ENCODE data around the gene ARHGAP18. TPM values are rescaled to one million over a fixed set of nuclear protein-coding genes. Genes with fewer than 3 reads are reported as not detected.
A peak's percentile ranks its signal among the peaks of the same experiment; 100 is the strongest.

Gene ARHGAP18
- total RNA-seq, 6 experiments from 2014 or later, result 70.8 to 81.2 (median 76.0) TPM

DNA sequence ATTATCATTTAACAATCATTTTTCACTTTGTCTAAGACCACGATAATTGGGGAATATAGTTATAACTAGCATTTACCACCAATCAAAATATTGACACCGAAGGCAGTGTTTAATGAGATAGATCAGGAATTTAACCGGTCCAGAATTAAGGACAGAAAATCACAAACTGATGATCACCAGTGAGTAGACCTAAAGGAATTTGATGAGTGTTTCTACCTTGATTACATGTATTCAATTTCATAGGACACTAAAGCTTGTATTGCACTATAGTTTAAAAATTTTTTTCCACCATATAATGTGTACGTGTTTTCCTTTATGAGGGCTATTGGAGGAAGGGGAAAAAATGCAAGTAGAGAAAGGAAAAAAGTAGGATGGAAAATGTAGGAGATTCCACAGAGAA is 22.6 kb upstream of the ARHGAP18 start:
- Mint-ChIP-seq H3K27me3 (ENCODE audit: insufficient read depth) (no peaks in the 10 kb centered on the region), H3K4me1 (ENCODE audit: low read depth) (peaks cover 37% of the 10 kb centered on the region), H3K27ac (no peak overlapping the region), H3K36me3 (ENCODE audit: low read depth) (no peaks in the 10 kb centered on the region), H3K4me3 (no peak overlapping the region), H3K9me3 (no peaks in the 10 kb centered on the region)
- TF ChIP-seq, protein P1, sequence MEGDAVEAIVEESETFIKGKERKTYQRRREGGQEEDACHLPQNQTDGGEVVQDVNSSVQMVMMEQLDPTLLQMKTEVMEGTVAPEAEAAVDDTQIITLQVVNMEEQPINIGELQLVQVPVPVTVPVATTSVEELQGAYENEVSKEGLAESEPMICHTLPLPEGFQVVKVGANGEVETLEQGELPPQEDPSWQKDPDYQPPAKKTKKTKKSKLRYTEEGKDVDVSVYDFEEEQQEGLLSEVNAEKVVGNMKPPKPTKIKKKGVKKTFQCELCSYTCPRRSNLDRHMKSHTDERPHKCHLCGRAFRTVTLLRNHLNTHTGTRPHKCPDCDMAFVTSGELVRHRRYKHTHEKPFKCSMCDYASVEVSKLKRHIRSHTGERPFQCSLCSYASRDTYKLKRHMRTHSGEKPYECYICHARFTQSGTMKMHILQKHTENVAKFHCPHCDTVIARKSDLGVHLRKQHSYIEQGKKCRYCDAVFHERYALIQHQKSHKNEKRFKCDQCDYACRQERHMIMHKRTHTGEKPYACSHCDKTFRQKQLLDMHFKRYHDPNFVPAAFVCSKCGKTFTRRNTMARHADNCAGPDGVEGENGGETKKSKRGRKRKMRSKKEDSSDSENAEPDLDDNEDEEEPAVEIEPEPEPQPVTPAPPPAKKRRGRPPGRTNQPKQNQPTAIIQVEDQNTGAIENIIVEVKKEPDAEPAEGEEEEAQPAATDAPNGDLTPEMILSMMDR (IDR thresholded peaks at IDR 0.05), result no peak
- DNase-seq, result no peak

DNA sequence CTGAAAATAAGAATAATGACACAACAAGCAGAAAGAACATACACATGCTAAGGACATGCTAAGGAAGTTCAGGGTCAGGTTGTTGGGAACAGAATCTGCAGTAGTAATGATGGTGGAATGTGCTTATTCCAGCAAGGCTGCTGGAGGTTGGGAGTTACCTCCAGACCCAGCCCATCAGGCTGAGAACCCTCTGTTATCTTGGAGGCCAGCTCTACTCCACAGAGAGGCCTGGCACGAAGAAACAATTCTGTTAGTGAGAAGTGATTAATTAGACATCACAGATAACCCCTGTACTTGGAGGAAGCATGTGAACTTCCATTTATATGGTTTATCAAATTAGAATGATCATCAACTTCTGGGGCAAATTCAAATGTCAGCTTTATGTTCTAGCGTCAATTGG is 22.1 kb upstream of the ARHGAP18 start:
- no peak overlapping the region for H3K27ac Mint-ChIP-seq
- H3K27me3 Mint-ChIP-seq (ENCODE audit: insufficient read depth), result no peaks in the 10 kb centered on the region
- H3K9me3 Mint-ChIP-seq, result no peaks in the 10 kb centered on the region
- TF ChIP-seq, protein P1 (IDR thresholded peaks at IDR 0.05), result no peak
- H3K4me1 Mint-ChIP-seq (ENCODE audit: low read depth), result peaks cover 37% of the 10 kb centered on the region
- no peak for DNase-seq
- H3K4me3 Mint-ChIP-seq, result no peak overlapping the region
- no peaks in the 10 kb centered on the region for H3K36me3 Mint-ChIP-seq (ENCODE audit: low read depth)

DNA sequence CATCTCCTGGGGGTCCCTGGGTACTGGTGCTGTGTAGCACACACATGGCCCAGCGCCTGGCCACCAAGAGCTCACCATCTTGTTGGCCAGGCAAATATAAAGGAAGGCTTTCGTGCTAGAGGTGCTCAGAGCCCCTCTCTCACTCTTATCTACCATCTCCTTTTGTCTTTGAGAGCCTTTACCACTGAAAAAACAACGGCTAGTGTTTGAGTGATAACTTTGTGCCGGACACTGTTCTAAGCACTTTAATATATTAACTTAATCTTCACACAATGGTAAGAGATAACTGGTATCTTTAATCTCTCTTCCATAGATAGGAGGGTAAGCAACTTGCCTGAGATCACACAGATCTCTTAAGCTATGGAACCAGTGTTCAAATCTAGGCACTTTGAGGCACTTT is 21.5 kb upstream of the ARHGAP18 start:
- Mint-ChIP-seq H3K27ac (no peak overlapping the region), H3K9me3 (no peaks in the 10 kb centered on the region), H3K4me1 (ENCODE audit: low read depth) (peaks cover 32% of the 10 kb centered on the region), H3K27me3 (ENCODE audit: insufficient read depth) (no peaks in the 10 kb centered on the region), H3K4me3 (no peak overlapping the region), H3K36me3 (ENCODE audit: low read depth) (no peaks in the 10 kb centered on the region)
- DNase-seq, result no peak
- TF ChIP-seq, protein P1 (IDR thresholded peaks at IDR 0.05), result no peak

DNA sequence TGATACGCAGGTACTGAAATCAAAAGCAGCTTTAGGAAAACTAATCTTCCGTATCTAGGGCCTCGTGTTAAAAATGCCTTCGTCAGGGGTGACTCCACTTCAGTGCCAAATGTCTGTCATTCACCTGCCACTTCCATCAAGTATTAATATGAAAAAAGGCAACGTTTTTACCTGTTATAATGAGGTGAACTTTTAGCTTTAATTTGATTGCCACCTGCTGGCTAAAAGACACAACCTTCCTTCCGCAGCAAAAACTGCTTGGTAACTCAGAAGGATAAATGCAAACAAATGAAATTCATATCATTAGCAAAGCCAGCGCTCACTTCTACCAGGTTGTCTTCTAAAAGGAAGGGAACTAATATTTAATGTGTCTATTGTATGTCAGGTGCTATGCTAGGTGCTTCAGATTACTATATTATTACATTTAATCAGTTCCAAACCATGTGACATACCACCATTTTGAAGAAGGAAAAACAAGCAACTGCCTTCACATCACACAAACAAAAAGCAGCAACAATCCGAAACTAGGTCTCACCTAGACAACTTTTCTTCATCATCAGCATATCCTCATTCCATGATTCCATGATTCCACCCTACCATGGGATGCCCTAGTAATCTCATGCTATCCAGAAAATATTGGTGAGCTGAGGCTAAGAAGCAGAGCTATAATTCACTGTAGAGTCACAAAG is 20.6 kb upstream of the ARHGAP18 start:
- H3K4me3 Mint-ChIP-seq, result no peak overlapping the region

DNA sequence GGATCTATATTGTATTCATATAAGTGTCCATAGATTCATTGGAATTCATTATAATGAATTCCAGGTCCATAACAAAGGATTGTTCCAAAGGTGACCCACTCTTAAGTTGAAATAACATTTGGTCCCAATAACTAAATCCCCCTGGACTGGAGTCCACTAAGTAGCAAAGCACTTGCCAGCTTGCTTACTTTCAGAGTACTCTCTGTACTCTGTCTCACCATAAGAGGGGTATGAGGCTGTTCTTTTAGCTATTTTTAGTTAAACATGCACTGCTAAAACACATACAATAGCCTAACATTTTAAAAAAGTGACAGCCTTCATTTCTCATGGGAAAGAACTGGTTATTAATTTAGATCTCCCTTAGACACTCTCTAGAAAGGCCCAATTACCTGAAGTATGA is 16.7 kb upstream of the ARHGAP18 start:
- no peaks in the 10 kb centered on the region for H3K9me3 Mint-ChIP-seq

More for the DNA sequence above, 20.6 kb upstream of the ARHGAP18 start:
- Mint-ChIP-seq H3K4me1 (ENCODE audit: low read depth) (peaks cover 36% of the 10 kb centered on the region), H3K9me3 (no peaks in the 10 kb centered on the region), H3K27me3 (ENCODE audit: insufficient read depth) (no peaks in the 10 kb centered on the region), H3K27ac (peak overlapping the region; percentile 35), H3K36me3 (ENCODE audit: low read depth) (no peaks in the 10 kb centered on the region)
- DNase-seq, result peak; percentile 29
- TF ChIP-seq, protein P1 (IDR thresholded peaks at IDR 0.05), result peak; percentile 82

More for the DNA sequence above, 16.7 kb upstream of the ARHGAP18 start:
- no peak overlapping the region for H3K27ac Mint-ChIP-seq
- no peaks in the 10 kb centered on the region for H3K27me3 Mint-ChIP-seq (ENCODE audit: insufficient read depth)
- H3K4me3 Mint-ChIP-seq, result no peak overlapping the region
- no peak for DNase-seq
- no peaks in the 10 kb centered on the region for H3K36me3 Mint-ChIP-seq (ENCODE audit: low read depth)
- peaks cover 20% of the 10 kb centered on the region for H3K4me1 Mint-ChIP-seq (ENCODE audit: low read depth)
- TF ChIP-seq, protein P1 (IDR thresholded peaks at IDR 0.05), result no peak
